MM.1S (cell line): ENCODE results near the gene CLEC3B.

ENCODE experiments used
- DNase-seq: peaks from one replicate; pipeline ENCODE4 v3.0.0-alpha.2; 2015
- H2AFZ ChIP-seq: fragments of 300-600 bp; sonication (generic); 2 replicates; pipeline ENCODE4 v1.6.0; 2016; ENCODE audit warnings: antibody characterized with exemption, low read length
- H3F3A ChIP-seq: fragments of 300-600 bp; sonication (generic); 2 replicates; pipeline ENCODE4 v1.6.1; 2016; ENCODE audit warnings: mild to moderate bottlenecking, antibody characterized with exemption, low read length, moderate library complexity, mixed read lengths; ENCODE audit not compliant: insufficient read depth
- H3K27ac ChIP-seq: fragments of 300-600 bp; sonication (generic); 2 replicates; pipeline ENCODE4 v1.5.1; 2016; ENCODE audit warnings: mild to moderate bottlenecking, low read length
- H3K27me3 ChIP-seq: fragments of 300-600 bp; sonication (generic); replicated peaks from 2 replicates; pipeline ENCODE4 v1.6.0; 2016; ENCODE audit warnings: low read length; ENCODE audit not compliant: insufficient read depth
- H3K36me3 ChIP-seq: fragments of 300-600 bp; sonication (generic); replicated peaks from 2 replicates; pipeline ENCODE4 v1.6.1; 2016; ENCODE audit warnings: mild to moderate bottlenecking, low read length, mixed read lengths; ENCODE audit not compliant: insufficient read depth
- H3K4me1 ChIP-seq: fragments of 300-600 bp; sonication (generic); 2 replicates; pipeline ENCODE4 v1.6.1; 2016; ENCODE audit warnings: low read length, mixed read lengths
- H3K4me2 ChIP-seq: fragments of 300-600 bp; sonication (generic); 2 replicates; pipeline ENCODE4 v1.6.0; 2016; ENCODE audit warnings: low read depth, low read length
- H3K4me3 ChIP-seq: fragments of 300-600 bp; sonication (generic); 2 replicates; pipeline ENCODE4 v1.5.1; 2016; ENCODE audit warnings: low read length, mixed read lengths
- H3K79me2 ChIP-seq: fragments of 300-600 bp; sonication (generic); 2 replicates; pipeline ENCODE4 v1.6.1; 2016; ENCODE audit warnings: mixed run types, low read length, mixed read lengths
- H3K9ac ChIP-seq: fragments of 300-600 bp; sonication (generic); 2 replicates; pipeline ENCODE4 v1.6.1; 2016; ENCODE audit warnings: low read length, mixed read lengths
- H3K9me2 ChIP-seq: fragments of 300-600 bp; sonication (generic); replicated peaks from 2 replicates; pipeline ENCODE4 v1.6.1; 2016; ENCODE audit warnings: mild to moderate bottlenecking, low read length, mixed read lengths; ENCODE audit not compliant: insufficient read depth
- H3K9me3 ChIP-seq: fragments of 300-600 bp; sonication (generic); replicated peaks from 2 replicates; pipeline ENCODE4 v1.6.1; 2016; ENCODE audit warnings: mild to moderate bottlenecking, low read length, mixed read lengths; ENCODE audit not compliant: insufficient read depth
- H4K20me1 ChIP-seq: fragments of 300-600 bp; sonication (generic); 2 replicates; pipeline ENCODE4 v1.6.1; 2016; ENCODE audit warnings: mild to moderate bottlenecking, low read length, moderate library complexity, mixed read lengths; ENCODE audit not compliant: insufficient read depth
- CTCF ChIP-seq: fragments of 300-600 bp; sonication (generic); IDR thresholded peaks from 2 replicates; pipeline ENCODE4 v1.5.1; 2016; ENCODE audit warnings: antibody characterized with exemption, low read length, mixed read lengths
- EZH2 ChIP-seq: fragments of 300-600 bp; sonication (generic); optimal IDR thresholded peaks from 2 replicates; pipeline ENCODE3; 2017; ENCODE audit warnings: low read depth, mild to moderate bottlenecking, antibody characterized with exemption, low read length, mixed read lengths
- EZH2phosphoT487 ChIP-seq: fragments of 300-600 bp; sonication (generic); IDR thresholded peaks from 2 replicates; pipeline ENCODE4 v1.6.1; 2018; ENCODE audit warnings: antibody characterized with exemption, low read length

The CLEC3B gene

GRCh38 chr3:45057557-45057956 is 31.5 kb downstream of the CLEC3B start:
- DNase-seq: no peak
- no peak overlapping the region for H3K27ac ChIP-seq
- no peaks in the 10 kb centered on the region for H3K27me3 ChIP-seq
- H3K9me2 ChIP-seq: no peaks in the 10 kb centered on the region
- H3K36me3 ChIP-seq: no peaks in the 10 kb centered on the region
- H3K4me1 ChIP-seq: no peaks in the 10 kb centered on the region
- H4K20me1 ChIP-seq: no peaks in the 10 kb centered on the region
- H3K4me2 ChIP-seq: no peak overlapping the region
- no peak overlapping the region for H3K4me3 ChIP-seq
- no peaks in the 10 kb centered on the region for H3K79me2 ChIP-seq
- no peak for TF ChIP-seq EZH2phosphoT487
- no peak for TF ChIP-seq EZH2
- no peak for TF ChIP-seq CTCF
- no peak overlapping the region for H3K9ac ChIP-seq
- H3K9me3 ChIP-seq: no peaks in the 10 kb centered on the region
- no peaks in the 10 kb centered on the region for H3F3A ChIP-seq
- no peak overlapping the region for H2AFZ ChIP-seq

GRCh38 chr3:45059132-45059531 is 33.0 kb downstream of the CLEC3B start:
- no peak overlapping the region for H3K4me2 ChIP-seq
- H3K27me3 ChIP-seq: no peaks in the 10 kb centered on the region
- no peaks in the 10 kb centered on the region for H3K4me1 ChIP-seq

GRCh38 chr3:45060165-45060892 is 34.2 kb downstream of the CLEC3B start:
- no peak overlapping the region for H3K9ac ChIP-seq

More at GRCh38 chr3:45059132-45059531, 33.0 kb downstream of the CLEC3B start:
- Histone ChIP-seq H4K20me1 (no peaks in the 10 kb centered on the region), H2AFZ (no peak overlapping the region), H3K27ac (no peak overlapping the region), H3K9ac (no peak overlapping the region), H3K36me3 (no peaks in the 10 kb centered on the region), H3K4me3 (no peak overlapping the region), H3K9me3 (no peaks in the 10 kb centered on the region), H3K79me2 (no peaks in the 10 kb centered on the region), H3F3A (no peaks in the 10 kb centered on the region), H3K9me2 (no peaks in the 10 kb centered on the region)
- no peak for TF ChIP-seq CTCF
- no peak for TF ChIP-seq EZH2phosphoT487
- TF ChIP-seq EZH2: no peak
- DNase-seq: no peak

More at GRCh38 chr3:45060165-45060892, 34.2 kb downstream of the CLEC3B start:
- Histone ChIP-seq H3K9me2 (no peaks in the 10 kb centered on the region), H3K4me3 (no peak overlapping the region), H3K36me3 (no peaks in the 10 kb centered on the region), H2AFZ (no peak overlapping the region), H4K20me1 (no peaks in the 10 kb centered on the region), H3K79me2 (no peaks in the 10 kb centered on the region), H3K9me3 (no peaks in the 10 kb centered on the region), H3F3A (no peaks in the 10 kb centered on the region), H3K4me2 (no peak overlapping the region), H3K27ac (no peak overlapping the region), H3K27me3 (no peaks in the 10 kb centered on the region), H3K4me1 (no peaks in the 10 kb centered on the region)
- TF ChIP-seq EZH2phosphoT487 (no peak), EZH2 (no peak), CTCF (no peak)
- DNase-seq: no peak
